ENCODE results near the gene KIF21B.
"Not testable (repeated sequence)": the region's sequence is repeated elsewhere in the genome, so short reads cannot be mapped to it uniquely, and the experiment has no call there.

KIF21B gene

GRCh38 chr1:200945111-200945510 lies 78.4 kb downstream of the KIF21B start:
- WGBS (ENCODE audit: insufficient coverage, insufficient read length) = no CpG with 5 or more reads among the region's 3 CpGs
- Histone ChIP-seq H3K36me3 (ENCODE audit: control insufficient read depth, insufficient read depth, low read length) (no peaks in the 10 kb centered on the region), H3K9me3 (ENCODE audit: control insufficient read depth, insufficient read depth, low read length) (no peaks in the 10 kb centered on the region), H3K27me3 (ENCODE audit: control insufficient read depth, insufficient read depth, low read length) (no peaks in the 10 kb centered on the region), H3K4me3 (ENCODE audit: low read length) (no peak overlapping the region), H3K27ac (ENCODE audit: low read length) (no peak overlapping the region), H3K4me1 (ENCODE audit: control insufficient read depth, insufficient read depth, low read length) (no peaks in the 10 kb centered on the region)
- DNase-seq (ENCODE audit: low read depth, low spot score) = no peak

- Histone ChIP-seq H3K4me1 (ENCODE audit: control insufficient read depth, insufficient read depth, low read length) (no peaks in the 10 kb centered on the region), H3K36me3 (ENCODE audit: control insufficient read depth, insufficient read depth, low read length) (no peaks in the 10 kb centered on the region), H3K4me3 (ENCODE audit: low read length) (no peak overlapping the region), H3K9me3 (ENCODE audit: control insufficient read depth, insufficient read depth, low read length) (no peaks in the 10 kb centered on the region), H3K27ac (ENCODE audit: low read length) (no peak overlapping the region), H3K27me3 (ENCODE audit: control insufficient read depth, insufficient read depth, low read length) (no peaks in the 10 kb centered on the region)
- DNase-seq (ENCODE audit: low read depth, low spot score) = no peak
- WGBS (ENCODE audit: insufficient coverage, insufficient read length) = no CpG with 5 or more reads among the region's 4 CpGs
Measured at GRCh38 chr1:200938955-200939354, 84.6 kb downstream of the KIF21B start.

- H3K36me3 ChIP-seq (ENCODE audit: control insufficient read depth, insufficient read depth, low read length); DNase-seq (ENCODE audit: low read depth, low spot score): not testable (repeated sequence)
- no CpG with 5 or more reads among the region's 18 CpGs for WGBS (ENCODE audit: insufficient coverage, insufficient read length)
Measured at GRCh38 chr1:200935286-200935962, 88.1 kb downstream of the KIF21B start.

GRCh38 chr1:200934676-200935245 lies 88.8 kb downstream of the KIF21B start:
- H3K4me3 ChIP-seq (ENCODE audit: low read length) = no peak overlapping the region
- WGBS (ENCODE audit: insufficient coverage, insufficient read length) = no CpG with 5 or more reads among the region's 13 CpGs
- no peaks in the 10 kb centered on the region for H3K27me3 ChIP-seq (ENCODE audit: control insufficient read depth, insufficient read depth, low read length)

More at GRCh38 chr1:200935286-200935962, 88.1 kb downstream of the KIF21B start:
- not testable (repeated sequence) for H3K9me3 ChIP-seq (ENCODE audit: control insufficient read depth, insufficient read depth, low read length); H3K27me3 ChIP-seq (ENCODE audit: control insufficient read depth, insufficient read depth, low read length); H3K4me3 ChIP-seq (ENCODE audit: low read length); H3K4me1 ChIP-seq (ENCODE audit: control insufficient read depth, insufficient read depth, low read length); H3K27ac ChIP-seq (ENCODE audit: low read length)

GRCh38 chr1:200931776-200932175 lies 91.7 kb downstream of the KIF21B start:
- Histone ChIP-seq H3K27me3 (ENCODE audit: control insufficient read depth, insufficient read depth, low read length) (no peaks in the 10 kb centered on the region), H3K27ac (ENCODE audit: low read length) (no peak overlapping the region), H3K9me3 (ENCODE audit: control insufficient read depth, insufficient read depth, low read length) (no peaks in the 10 kb centered on the region), H3K36me3 (ENCODE audit: control insufficient read depth, insufficient read depth, low read length) (no peaks in the 10 kb centered on the region), H3K4me1 (ENCODE audit: control insufficient read depth, insufficient read depth, low read length) (no peaks in the 10 kb centered on the region), H3K4me3 (ENCODE audit: low read length) (no peak overlapping the region)
- no CpG with 5 or more reads among the region's 2 CpGs for WGBS (ENCODE audit: insufficient coverage, insufficient read length)
- no peak for DNase-seq (ENCODE audit: low read depth, low spot score)

More at GRCh38 chr1:200934676-200935245, 88.8 kb downstream of the KIF21B start:
- no peaks in the 10 kb centered on the region for H3K9me3 ChIP-seq (ENCODE audit: control insufficient read depth, insufficient read depth, low read length)
- H3K36me3 ChIP-seq (ENCODE audit: control insufficient read depth, insufficient read depth, low read length) = no peaks in the 10 kb centered on the region
- H3K27ac ChIP-seq (ENCODE audit: low read length) = no peak overlapping the region
- no peaks in the 10 kb centered on the region for H3K4me1 ChIP-seq (ENCODE audit: control insufficient read depth, insufficient read depth, low read length)
- no peak for DNase-seq (ENCODE audit: low read depth, low spot score)

GRCh38 chr1:200930285-200930684 lies 93.2 kb downstream of the KIF21B start:
- H3K4me1 ChIP-seq (ENCODE audit: control insufficient read depth, insufficient read depth, low read length); H3K27ac ChIP-seq (ENCODE audit: low read length); H3K4me3 ChIP-seq (ENCODE audit: low read length); DNase-seq (ENCODE audit: low read depth, low spot score); H3K27me3 ChIP-seq (ENCODE audit: control insufficient read depth, insufficient read depth, low read length); H3K36me3 ChIP-seq (ENCODE audit: control insufficient read depth, insufficient read depth, low read length); H3K9me3 ChIP-seq (ENCODE audit: control insufficient read depth, insufficient read depth, low read length): not testable (repeated sequence)
- no CpG with 5 or more reads among the region's 8 CpGs for WGBS (ENCODE audit: insufficient coverage, insufficient read length)

- Histone ChIP-seq H3K27me3 (ENCODE audit: control insufficient read depth, insufficient read depth, low read length) (no peaks in the 10 kb centered on the region), H3K4me1 (ENCODE audit: control insufficient read depth, insufficient read depth, low read length) (no peaks in the 10 kb centered on the region), H3K36me3 (ENCODE audit: control insufficient read depth, insufficient read depth, low read length) (no peaks in the 10 kb centered on the region), H3K9me3 (ENCODE audit: control insufficient read depth, insufficient read depth, low read length) (no peaks in the 10 kb centered on the region), H3K27ac (ENCODE audit: low read length) (no peak overlapping the region), H3K4me3 (ENCODE audit: low read length) (no peak overlapping the region)
- no CpG with 5 or more reads among the region's 4 CpGs for WGBS (ENCODE audit: insufficient coverage, insufficient read length)
- no peak for DNase-seq (ENCODE audit: low read depth, low spot score)
Measured at GRCh38 chr1:200929530-200930278, 93.8 kb downstream of the KIF21B start.

GRCh38 chr1:200925831-200926230 lies 97.7 kb downstream of the KIF21B start:
- Histone ChIP-seq H3K27me3 (ENCODE audit: control insufficient read depth, insufficient read depth, low read length) (no peaks in the 10 kb centered on the region), H3K36me3 (ENCODE audit: control insufficient read depth, insufficient read depth, low read length) (no peaks in the 10 kb centered on the region; the same call in 1 of the 2 replicates), H3K4me3 (ENCODE audit: low read length) (no peak overlapping the region), H3K9me3 (ENCODE audit: control insufficient read depth, insufficient read depth, low read length) (no peaks in the 10 kb centered on the region), H3K27ac (ENCODE audit: low read length) (no peak overlapping the region), H3K4me1 (ENCODE audit: control insufficient read depth, insufficient read depth, low read length) (no peaks in the 10 kb centered on the region)
- DNase-seq (ENCODE audit: low read depth, low spot score) = no peak
- WGBS (ENCODE audit: insufficient coverage, insufficient read length) = no CpG with 5 or more reads among the region's 4 CpGs

GRCh38 chr1:200923601-200924000 lies 99.9 kb downstream of the KIF21B start:
- DNase-seq (ENCODE audit: low read depth, low spot score) = no peak
- Histone ChIP-seq H3K27me3 (ENCODE audit: control insufficient read depth, insufficient read depth, low read length) (no peaks in the 10 kb centered on the region), H3K4me1 (ENCODE audit: control insufficient read depth, insufficient read depth, low read length) (no peaks in the 10 kb centered on the region), H3K4me3 (ENCODE audit: low read length) (no peak overlapping the region), H3K36me3 (ENCODE audit: control insufficient read depth, insufficient read depth, low read length) (no peaks in the 10 kb centered on the region; the same call in 1 of the 2 replicates), H3K9me3 (ENCODE audit: control insufficient read depth, insufficient read depth, low read length) (no peaks in the 10 kb centered on the region), H3K27ac (ENCODE audit: low read length) (no peak overlapping the region)
- no CpG with 5 or more reads among the region's 1 CpG for WGBS (ENCODE audit: insufficient coverage, insufficient read length)

- H3K4me3 ChIP-seq (ENCODE audit: low read length) = no peak overlapping the region
- H3K4me1 ChIP-seq (ENCODE audit: control insufficient read depth, insufficient read depth, low read length) = no peaks in the 10 kb centered on the region
- no peaks in the 10 kb centered on the region for H3K9me3 ChIP-seq (ENCODE audit: control insufficient read depth, insufficient read depth, low read length)
- no peaks in the 10 kb centered on the region for H3K27me3 ChIP-seq (ENCODE audit: control insufficient read depth, insufficient read depth, low read length)
- no peak overlapping the region for H3K27ac ChIP-seq (ENCODE audit: low read length)
- H3K36me3 ChIP-seq (ENCODE audit: control insufficient read depth, insufficient read depth, low read length) = no peaks in the 10 kb centered on the region; the same call in 1 of the 2 replicates
- WGBS (ENCODE audit: insufficient coverage, insufficient read length) = no CpG with 5 or more reads among the region's 2 CpGs
- no peak for DNase-seq (ENCODE audit: low read depth, low spot score)
Measured at GRCh38 chr1:200922406-200922805, 101.1 kb downstream of the KIF21B start.

Measured in iPS DF 6.9 (cell line).